Prostate gland (tissue), 2 donors: ENCODE measurements around the gene SOX1. TPM values are rescaled to one million over a fixed set of nuclear protein-coding genes. Genes with fewer than 3 reads are reported as not detected.

ENCODE experiments used
- DNase-seq: peaks from one replicate; pipeline ENCODE4 v3.0.0-alpha.2; 2019; ENCODE audit warnings: low spot score
- H3K27ac ChIP-seq, 2 donors: fragments of 200-600 bp; sonication (generic); 2 replicates each; pipeline ENCODE4 v1.5.1; 2017 to 2019
- H3K27me3 ChIP-seq: fragments of 200-600 bp; sonication (generic); replicated peaks from 2 replicates; pipeline ENCODE4 v1.5.1; 2019; ENCODE audit not compliant: insufficient read depth
- H3K36me3 ChIP-seq, 2 donors: fragments of 200-600 bp; sonication (generic); 1 replicate in 1 of 2; 2 replicates in 1 of 2; pipeline versions ENCODE4 v1.5.1 to v1.8.1; 2017 to 2019
- H3K4me1 ChIP-seq: fragments of 200-600 bp; sonication (generic); replicated peaks from 2 replicates; pipeline ENCODE4 v1.5.1; 2019
- H3K4me3 ChIP-seq, 2 donors: fragments of 200-600 bp; sonication (generic); 2 replicates each; pipeline ENCODE4 v1.5.1; 2017 to 2019
- H3K9me3 ChIP-seq: fragments of 200-600 bp; sonication (generic); 2 replicates; pipeline ENCODE4 v1.5.1; 2017
- POLR2A ChIP-seq: fragments of 450-650 bp; IDR thresholded peaks from one replicate; pipeline ENCODE4 v1.6.1; 2016; ENCODE audit warnings: antibody characterized with exemption, mild to moderate bottlenecking
- POLR2AphosphoS5 ChIP-seq: sonication (generic); formaldehyde crosslinking; IDR thresholded peaks from one replicate; pipeline ENCODE4 v1.6.1; 2017; ENCODE audit warnings: antibody characterized with exemption
- WGBS: methylation state at CpG from one replicate; pipeline ENCODE4 v1.1.5; 2018; 5-methylcytosine and 5-hydroxymethylcytosine counted together
- intact Hi-C: fragments of 100-400 bp; cut with DNase I; formaldehyde crosslinking; loops from one replicate; pipeline ENCODE4 v1.14.2; 2022
- total RNA-seq, 2 donors: library from RNA; depleted of rRNA; stranded (reverse); fragments of >200 nt; gene quantifications; one replicate each; pipeline ENCODE4 v1.1.0, GENCODE V29; 2016
- TF ChIP-seq, protein P1 (sequence below), 4 experiments: fragments of 200-600 bp in 2 of 4; fragments of 450-650 bp in 2 of 4; sonication (generic) in 2 of 4; IDR thresholded peaks; 1 replicate in 3 of 4; 2 replicates in 1 of 4; pipeline ENCODE4 v1.5.1; 2016 to 2019; ENCODE audit warnings: antibody characterized with exemption in 4 of 4, mild to moderate bottlenecking in 2 of 4, moderate library complexity in 2 of 4

The SOX1 gene
- total RNA-seq, 2 donors from 2014 or later, result 4.4 TPM; not detected in 1

- Histone ChIP-seq H3K27me3 (peaks cover 16% of the 10 kb centered on the region), H3K27ac (no peak overlapping the region), H3K9me3 (no peaks in the 10 kb centered on the region), H3K4me3 (no peak overlapping the region), H3K4me1 (no peaks in the 10 kb centered on the region), H3K36me3 (no peaks in the 10 kb centered on the region)
- DNase-seq, result no peak
- 80% methylated on average over 20 of the region's 20 CpGs for WGBS
- intact Hi-C loops, result no loop called here
- no peak for TF ChIP-seq POLR2A
Measured at GRCh38 chr13:112115403-112116091, 48.6 kb downstream of the SOX1 start.

DNA sequence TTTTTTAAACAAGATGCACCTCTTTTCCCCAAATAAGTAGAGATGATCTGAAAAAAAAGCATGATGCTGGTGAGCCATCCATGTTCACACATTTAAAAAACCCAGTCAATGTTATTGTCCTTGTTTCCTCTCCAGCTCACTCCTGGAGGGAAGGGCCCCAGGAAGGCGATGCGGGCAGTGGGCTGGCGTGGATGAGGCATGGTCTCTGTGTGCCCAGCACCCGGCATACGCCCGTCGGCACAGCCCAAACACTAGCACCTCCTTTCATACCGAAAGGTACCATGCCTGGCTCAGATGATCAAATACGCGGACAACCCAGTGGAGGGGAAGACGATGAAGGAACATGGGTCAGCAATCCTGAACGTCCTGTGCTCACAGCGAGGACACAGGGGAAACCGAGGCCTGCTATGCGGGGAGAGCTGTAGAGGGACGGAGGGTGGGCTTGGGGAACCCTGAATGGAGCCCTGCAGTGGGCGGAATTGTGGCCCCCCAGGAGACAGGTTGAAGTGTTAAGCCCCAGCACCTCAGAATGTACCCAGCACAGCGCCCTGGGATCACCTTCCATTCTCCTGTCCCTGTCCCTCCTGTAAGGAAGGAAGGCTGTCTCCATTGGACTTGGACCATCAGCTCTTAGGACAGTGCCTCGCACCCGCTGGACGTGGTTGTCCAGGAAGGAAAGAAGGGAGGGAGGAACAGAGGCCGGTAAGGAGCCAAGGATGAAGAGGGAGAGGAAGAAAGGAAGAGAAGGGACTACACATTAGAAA lies 49.4 kb downstream of the SOX1 start:
- no peaks in the 10 kb centered on the region for H3K9me3 ChIP-seq
- intact Hi-C loops, result no loop called here
- no peaks in the 10 kb centered on the region for H3K4me1 ChIP-seq
- peaks cover 15% of the 10 kb centered on the region for H3K27me3 ChIP-seq
- 90% methylated on average over 22 of the region's 22 CpGs for WGBS
- H3K36me3 ChIP-seq, result no peaks in the 10 kb centered on the region
- no peak overlapping the region for H3K27ac ChIP-seq
- no peak overlapping the region for H3K4me3 ChIP-seq
- TF ChIP-seq POLR2A (no peak), POLR2AphosphoS5 (no peak)
- TF ChIP-seq, protein P1, sequence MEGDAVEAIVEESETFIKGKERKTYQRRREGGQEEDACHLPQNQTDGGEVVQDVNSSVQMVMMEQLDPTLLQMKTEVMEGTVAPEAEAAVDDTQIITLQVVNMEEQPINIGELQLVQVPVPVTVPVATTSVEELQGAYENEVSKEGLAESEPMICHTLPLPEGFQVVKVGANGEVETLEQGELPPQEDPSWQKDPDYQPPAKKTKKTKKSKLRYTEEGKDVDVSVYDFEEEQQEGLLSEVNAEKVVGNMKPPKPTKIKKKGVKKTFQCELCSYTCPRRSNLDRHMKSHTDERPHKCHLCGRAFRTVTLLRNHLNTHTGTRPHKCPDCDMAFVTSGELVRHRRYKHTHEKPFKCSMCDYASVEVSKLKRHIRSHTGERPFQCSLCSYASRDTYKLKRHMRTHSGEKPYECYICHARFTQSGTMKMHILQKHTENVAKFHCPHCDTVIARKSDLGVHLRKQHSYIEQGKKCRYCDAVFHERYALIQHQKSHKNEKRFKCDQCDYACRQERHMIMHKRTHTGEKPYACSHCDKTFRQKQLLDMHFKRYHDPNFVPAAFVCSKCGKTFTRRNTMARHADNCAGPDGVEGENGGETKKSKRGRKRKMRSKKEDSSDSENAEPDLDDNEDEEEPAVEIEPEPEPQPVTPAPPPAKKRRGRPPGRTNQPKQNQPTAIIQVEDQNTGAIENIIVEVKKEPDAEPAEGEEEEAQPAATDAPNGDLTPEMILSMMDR (IDR thresholded peaks at IDR 0.05), result no peak
- DNase-seq, result no peak

GRCh38 chr13:112117258-112117954 lies 50.5 kb downstream of the SOX1 start:
- peaks cover 14% of the 10 kb centered on the region for H3K27me3 ChIP-seq
- no peaks in the 10 kb centered on the region for H3K36me3 ChIP-seq
- TF ChIP-seq POLR2A, result no peak
- TF ChIP-seq, protein P1 (IDR thresholded peaks at IDR 0.05), result no peak
- no peak for TF ChIP-seq POLR2AphosphoS5
- DNase-seq, result no peak
- 85% methylated on average over 14 of the region's 14 CpGs for WGBS
- no peaks in the 10 kb centered on the region for H3K4me1 ChIP-seq
- no peak overlapping the region for H3K4me3 ChIP-seq
- H3K9me3 ChIP-seq, result no peaks in the 10 kb centered on the region
- H3K27ac ChIP-seq, result no peak overlapping the region
- intact Hi-C loops, result no loop called here

- Histone ChIP-seq H3K27me3 (peaks cover 12% of the 10 kb centered on the region), H3K4me3 (no peak overlapping the region), H3K27ac (no peak overlapping the region), H3K4me1 (no peaks in the 10 kb centered on the region), H3K36me3 (no peaks in the 10 kb centered on the region), H3K9me3 (no peaks in the 10 kb centered on the region)
- TF ChIP-seq POLR2AphosphoS5, result no peak
- TF ChIP-seq, protein P1 (IDR thresholded peaks at IDR 0.05), result no peak
- no peak for TF ChIP-seq POLR2A
- 68% methylated on average over 18 of the region's 18 CpGs for WGBS
- intact Hi-C loops, result no loop called here
- no peak for DNase-seq
Measured at GRCh38 chr13:112117955-112118302, 51.0 kb downstream of the SOX1 start.

- Histone ChIP-seq H3K4me3 (no peak overlapping the region), H3K27ac (no peak overlapping the region), H3K4me1 (no peaks in the 10 kb centered on the region), H3K36me3 (no peaks in the 10 kb centered on the region), H3K9me3 (no peaks in the 10 kb centered on the region), H3K27me3 (peaks cover 12% of the 10 kb centered on the region)
- TF ChIP-seq POLR2A (no peak), POLR2AphosphoS5 (no peak)
- TF ChIP-seq, protein P1 (IDR thresholded peaks at IDR 0.05), result no peak
- intact Hi-C loops, result no loop called here
- DNase-seq, result no peak
- WGBS, result 74% methylated on average over 23 of the region's 23 CpGs
Measured at GRCh38 chr13:112118451-112119064, 51.6 kb downstream of the SOX1 start.
